Lung (tissue), 12 donors: ENCODE data around the gene FILIP1L. TPM values are rescaled to one million over a fixed set of nuclear protein-coding genes. Genes with fewer than 3 reads are reported as not detected.
A peak's percentile ranks its signal among the peaks of the same experiment; 100 is the strongest.

Experiments
- ATAC-seq: fragments of 200-7000 bp; cut with Tn5 transposase; one replicate; pipeline ENCODE4 v1.9.1; 2020; ENCODE audit warnings: moderate number of reproducible peaks; ENCODE audit not compliant: insufficient read depth, low FRiP score
- DNase-seq, 3 donors: peaks; one replicate each; pipeline ENCODE4 v3.0.0-alpha.2; 2013 to 2017
- H3K27ac ChIP-seq, 2 donors: one replicate each; pipeline ENCODE4 v1.5.1; 2013; ENCODE audit warnings: mild to moderate bottlenecking in 2 of 2, moderate library complexity in 2 of 2, control low read depth in 1 of 2, inconsistent platforms in 1 of 2, low read depth in 1 of 2, low read length in 1 of 2
- H3K27me3 ChIP-seq, 3 donors: one replicate each; pipeline ENCODE4 v1.5.1; 2013; ENCODE audit warnings: low read length in 2 of 3; ENCODE audit not compliant: control insufficient read depth in 3 of 3, insufficient read depth in 3 of 3
- H3K36me3 ChIP-seq, 4 donors: one replicate each; pipeline ENCODE4 v1.5.1; 2013; ENCODE audit warnings: low read length in 4 of 4, mild to moderate bottlenecking in 1 of 4, moderate library complexity in 1 of 4; ENCODE audit not compliant: control insufficient read depth in 4 of 4, insufficient read depth in 4 of 4
- H3K4me1 ChIP-seq, 5 donors: one replicate each; pipeline ENCODE4 v1.5.1; 2013; ENCODE audit warnings: low read length in 5 of 5, mild to moderate bottlenecking in 2 of 5, moderate library complexity in 1 of 5; ENCODE audit not compliant: control insufficient read depth in 5 of 5, insufficient read depth in 5 of 5
- H3K4me3 ChIP-seq: one replicate; pipeline ENCODE4 v1.5.1; 2013; ENCODE audit warnings: mild to moderate bottlenecking, control low read depth, moderate library complexity
- H3K9ac ChIP-seq, 2 donors: one replicate each; pipeline ENCODE4 v1.5.1; 2013; ENCODE audit warnings: low read length in 2 of 2, control low read depth in 1 of 2; ENCODE audit not compliant: insufficient read depth in 1 of 2
- H3K9me3 ChIP-seq, 4 donors: one replicate each; pipeline ENCODE4 v1.5.1; 2013; ENCODE audit warnings: low read length in 3 of 4, mild to moderate bottlenecking in 1 of 4, moderate library complexity in 1 of 4; ENCODE audit not compliant: control insufficient read depth in 4 of 4, insufficient read depth in 3 of 4
- CTCF ChIP-seq: IDR thresholded peaks from 2 replicates; pipeline ENCODE4 v1.5.1; 2012; ENCODE audit warnings: mild to moderate bottlenecking; ENCODE audit errors: control extremely low read depth, extremely low read depth
- WGBS, 2 donors: extraction: QIAGEN DNeasy Blood & Tissue Kit; methylation state at CpG; one replicate each; pipeline ENCODE4 v1.1.7; 2013; 5-methylcytosine and 5-hydroxymethylcytosine counted together
- polyA plus RNA-seq, 2 donors: library from polyadenylated mRNA; stranded (reverse); fragments of 200-250 nt; gene quantifications; one replicate each; pipeline ENCODE4 v1.2.1, GENCODE V29; 2013
- total RNA-seq, 2 donors: library from RNA; depleted of rRNA in 1 of 2; stranded (reverse); fragments of >200 nt in 1 of 2; gene quantifications; one replicate each; pipeline ENCODE4 v1.2.1, GENCODE V29; 2014 to 2021
- donor health status: control.
- donor health status: control.
- donor health status: Bipolar disorder and iron deficiency.
- donor health status: healthy.
- donor health status: DM: yes; HTN: yes; CAD: no.

FILIP1L gene
- total and polyA plus RNA-seq, 4 donors: 8.3 to 27.8 (median 22.5) TPM

GRCh38 chr3:100039075-100039474 is 75.2 kb downstream of the FILIP1L start:
- TF ChIP-seq CTCF: no peak
- Histone ChIP-seq H3K4me3 (no peak overlapping the region), H3K27me3 (peaks cover 0 to 6% (median 0%) of the 10 kb centered on the region in 3 donors), H3K9me3 (no peaks in the 10 kb centered on the region), H3K9ac (no peak overlapping the region), H3K4me1 (peaks cover 0 to 22% (median 13%) of the 10 kb centered on the region in 5 donors), H3K27ac (no peak overlapping the region), H3K36me3 (no peaks in the 10 kb centered on the region)
- peak in 1 of 3 donors; percentile 23 for DNase-seq
- no peak for ATAC-seq

GRCh38 chr3:100033903-100034471 is 80.3 kb downstream of the FILIP1L start:
- no peak overlapping the region for H3K27ac ChIP-seq
- H3K4me1 ChIP-seq: peaks cover 0 to 3% (median 0%) of the 10 kb centered on the region in 5 donors
- H3K9me3 ChIP-seq: no peaks in the 10 kb centered on the region
- H3K27me3 ChIP-seq: peaks cover 0 to 6% (median 0%) of the 10 kb centered on the region in 3 donors
- H3K9ac ChIP-seq: no peak overlapping the region
- 97 to 98% methylated on average over 3 of the region's 3 CpGs for WGBS, 2 donors
- TF ChIP-seq CTCF: no peak
- peaks cover 0 to 2% (median 0%) of the 10 kb centered on the region in 4 donors for H3K36me3 ChIP-seq
- no peak overlapping the region for H3K4me3 ChIP-seq
- DNase-seq (peak in 1 of 3 donors; percentile 31), ATAC-seq (no peak)

- Histone ChIP-seq H3K36me3 (peaks cover 0 to 2% (median 0%) of the 10 kb centered on the region in 4 donors), H3K27ac (no peak overlapping the region), H3K4me1 (peaks cover 0 to 3% (median 0%) of the 10 kb centered on the region in 5 donors), H3K9ac (no peak overlapping the region), H3K9me3 (no peaks in the 10 kb centered on the region), H3K4me3 (no peak overlapping the region), H3K27me3 (peaks cover 0 to 6% (median 0%) of the 10 kb centered on the region in 3 donors)
- ATAC-seq (no peak), DNase-seq (peak in 2 of 3 donors; percentile 14 to 46)
- TF ChIP-seq CTCF: no peak
- WGBS, 2 donors: 53 to 84% methylated on average over 1 of the region's 1 CpG
Measured at GRCh38 chr3:100033184-100033583, 81.1 kb downstream of the FILIP1L start.
